Prostate gland (tissue), 2 donors: Measurements from ENCODE around the gene BMERB1. TPM values are rescaled to one million over a fixed set of nuclear protein-coding genes. Genes with fewer than 3 reads are reported as not detected.

ENCODE experiments used
- DNase-seq: peaks from one replicate; pipeline ENCODE4 v3.0.0-alpha.2; 2019; ENCODE audit warnings: low spot score
- H3K27ac ChIP-seq, 2 donors: fragments of 200-600 bp; sonication (generic); 2 replicates each; pipeline ENCODE4 v1.5.1; 2017 to 2019
- H3K27me3 ChIP-seq: fragments of 200-600 bp; sonication (generic); replicated peaks from 2 replicates; pipeline ENCODE4 v1.5.1; 2019; ENCODE audit not compliant: insufficient read depth
- H3K36me3 ChIP-seq, 2 donors: fragments of 200-600 bp; sonication (generic); 1 replicate in 1 of 2; 2 replicates in 1 of 2; pipeline versions ENCODE4 v1.5.1 to v1.8.1; 2017 to 2019
- H3K4me1 ChIP-seq: fragments of 200-600 bp; sonication (generic); replicated peaks from 2 replicates; pipeline ENCODE4 v1.5.1; 2019
- H3K4me3 ChIP-seq, 2 donors: fragments of 200-600 bp; sonication (generic); 2 replicates each; pipeline ENCODE4 v1.5.1; 2017 to 2019
- H3K9me3 ChIP-seq: fragments of 200-600 bp; sonication (generic); 2 replicates; pipeline ENCODE4 v1.5.1; 2017
- POLR2A ChIP-seq: fragments of 450-650 bp; IDR thresholded peaks from one replicate; pipeline ENCODE4 v1.6.1; 2016; ENCODE audit warnings: antibody characterized with exemption, mild to moderate bottlenecking
- POLR2AphosphoS5 ChIP-seq: sonication (generic); formaldehyde crosslinking; IDR thresholded peaks from one replicate; pipeline ENCODE4 v1.6.1; 2017; ENCODE audit warnings: antibody characterized with exemption
- WGBS: methylation state at CpG from one replicate; pipeline ENCODE4 v1.1.5; 2018; 5-methylcytosine and 5-hydroxymethylcytosine counted together
- intact Hi-C: fragments of 100-400 bp; cut with DNase I; formaldehyde crosslinking; loops from one replicate; pipeline ENCODE4 v1.14.2; 2022
- total RNA-seq, 2 donors: library from RNA; depleted of rRNA; stranded (reverse); fragments of >200 nt; gene quantifications; one replicate each; pipeline ENCODE4 v1.1.0, GENCODE V29; 2016
- TF ChIP-seq, protein P1 (sequence below), 4 experiments: fragments of 200-600 bp in 2 of 4; fragments of 450-650 bp in 2 of 4; sonication (generic) in 2 of 4; IDR thresholded peaks; 1 replicate in 3 of 4; 2 replicates in 1 of 4; pipeline ENCODE4 v1.5.1; 2016 to 2019; ENCODE audit warnings: antibody characterized with exemption in 4 of 4, mild to moderate bottlenecking in 2 of 4, moderate library complexity in 2 of 4

Gene BMERB1
- total RNA-seq, 2 donors from 2014 or later = 49.1 to 51.1 TPM

DNA sequence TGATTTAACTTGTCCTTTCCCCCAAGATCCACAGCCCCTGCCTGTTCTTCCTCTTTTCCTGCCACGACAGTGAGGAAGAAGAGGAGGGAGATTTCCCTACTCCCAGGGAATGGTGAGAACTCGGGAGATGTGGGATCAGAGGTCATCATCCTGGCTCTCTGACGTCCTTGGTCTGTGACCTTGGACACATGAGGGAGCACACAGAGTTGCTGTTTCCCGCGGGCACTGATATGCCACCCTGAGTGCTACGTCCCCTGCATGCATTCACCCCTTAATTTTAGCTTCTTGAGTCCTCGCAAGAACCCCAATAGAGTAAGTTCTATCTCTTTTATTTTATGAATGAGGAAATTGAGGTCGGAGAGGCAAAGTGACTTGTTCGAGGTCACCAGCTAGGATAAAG is 85.4 kb downstream of the BMERB1 start:
- no peak overlapping the region for H3K27ac ChIP-seq
- no peaks in the 10 kb centered on the region for H3K4me1 ChIP-seq
- intact Hi-C loops = loop anchor here (5.0 kb wide), 1 partner anchor 33 kb away; no protein-coding TSS in a partner anchor
- no peak for DNase-seq
- no peak overlapping the region for H3K4me3 ChIP-seq
- no peaks in the 10 kb centered on the region for H3K27me3 ChIP-seq
- no peaks in the 10 kb centered on the region for H3K36me3 ChIP-seq
- TF ChIP-seq POLR2AphosphoS5 (no peak), POLR2A (no peak)
- TF ChIP-seq, protein P1, sequence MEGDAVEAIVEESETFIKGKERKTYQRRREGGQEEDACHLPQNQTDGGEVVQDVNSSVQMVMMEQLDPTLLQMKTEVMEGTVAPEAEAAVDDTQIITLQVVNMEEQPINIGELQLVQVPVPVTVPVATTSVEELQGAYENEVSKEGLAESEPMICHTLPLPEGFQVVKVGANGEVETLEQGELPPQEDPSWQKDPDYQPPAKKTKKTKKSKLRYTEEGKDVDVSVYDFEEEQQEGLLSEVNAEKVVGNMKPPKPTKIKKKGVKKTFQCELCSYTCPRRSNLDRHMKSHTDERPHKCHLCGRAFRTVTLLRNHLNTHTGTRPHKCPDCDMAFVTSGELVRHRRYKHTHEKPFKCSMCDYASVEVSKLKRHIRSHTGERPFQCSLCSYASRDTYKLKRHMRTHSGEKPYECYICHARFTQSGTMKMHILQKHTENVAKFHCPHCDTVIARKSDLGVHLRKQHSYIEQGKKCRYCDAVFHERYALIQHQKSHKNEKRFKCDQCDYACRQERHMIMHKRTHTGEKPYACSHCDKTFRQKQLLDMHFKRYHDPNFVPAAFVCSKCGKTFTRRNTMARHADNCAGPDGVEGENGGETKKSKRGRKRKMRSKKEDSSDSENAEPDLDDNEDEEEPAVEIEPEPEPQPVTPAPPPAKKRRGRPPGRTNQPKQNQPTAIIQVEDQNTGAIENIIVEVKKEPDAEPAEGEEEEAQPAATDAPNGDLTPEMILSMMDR (IDR thresholded peaks at IDR 0.05) = no peak
- 85% methylated on average over 9 of the region's 9 CpGs for WGBS
- H3K9me3 ChIP-seq = no peaks in the 10 kb centered on the region

DNA sequence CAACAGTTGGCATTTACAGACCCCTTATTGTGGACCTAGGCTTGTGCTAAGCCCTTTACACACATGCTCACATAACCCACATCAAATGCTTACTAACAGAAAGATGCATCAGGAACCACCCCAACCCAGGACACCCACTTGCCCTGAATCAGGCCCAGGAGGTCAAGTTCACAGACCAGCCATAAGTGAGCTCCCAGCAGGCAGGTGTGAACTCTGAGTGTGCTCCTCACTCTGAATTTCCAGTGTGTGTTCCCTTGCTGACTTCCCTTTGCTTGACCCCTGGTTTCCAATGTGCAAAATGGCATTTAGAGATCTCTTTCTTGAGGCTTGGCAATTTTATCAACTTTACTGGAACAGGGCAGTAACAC is 87.0 kb downstream of the BMERB1 start:
- Histone ChIP-seq H3K9me3 (no peaks in the 10 kb centered on the region), H3K4me3 (no peak overlapping the region), H3K27me3 (no peaks in the 10 kb centered on the region), H3K4me1 (no peaks in the 10 kb centered on the region), H3K36me3 (no peaks in the 10 kb centered on the region), H3K27ac (no peak overlapping the region)
- intact Hi-C loops = no loop called here
- no peak for TF ChIP-seq POLR2A
- DNase-seq = no peak

DNA sequence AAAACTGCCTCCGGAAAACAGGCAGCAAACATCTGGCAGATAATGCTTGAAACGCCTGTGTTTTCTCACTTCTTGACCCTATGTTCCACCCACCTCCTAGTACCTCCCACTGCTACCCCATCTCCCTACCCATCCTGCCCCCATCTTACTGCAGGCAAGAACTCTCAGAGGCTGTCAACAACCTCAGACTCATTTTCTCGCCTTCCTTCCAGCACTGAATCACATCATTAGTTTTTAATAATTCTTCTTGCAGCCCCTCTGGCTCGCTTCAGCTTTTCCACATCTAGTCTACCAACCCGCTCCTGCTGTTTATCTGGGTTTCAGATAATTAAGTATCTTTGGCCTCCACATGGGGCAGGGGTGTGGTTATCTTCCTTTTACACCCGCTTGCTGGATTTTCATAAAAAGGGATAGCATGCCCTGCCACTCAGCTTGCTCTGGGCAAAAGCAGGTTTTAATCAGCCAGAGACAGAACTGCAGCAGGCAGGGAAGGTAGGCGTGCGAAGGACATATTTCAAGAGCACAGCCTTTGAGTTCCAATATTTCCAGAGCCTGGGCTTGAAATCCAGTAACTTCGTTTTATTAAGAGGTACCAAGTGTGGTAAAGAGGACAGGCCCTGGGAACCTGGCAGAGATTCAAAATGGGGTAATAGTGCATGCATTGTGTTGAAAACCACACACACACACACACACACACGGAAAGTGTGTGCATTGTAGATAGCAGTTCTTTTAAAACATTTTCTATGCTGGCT is 87.5 kb downstream of the BMERB1 start:
- 66% methylated on average over 10 of the region's 10 CpGs for WGBS
- intact Hi-C loops = no loop called here
- no peak for DNase-seq
- no peaks in the 10 kb centered on the region for H3K36me3 ChIP-seq
- no peaks in the 10 kb centered on the region for H3K4me1 ChIP-seq
- no peak overlapping the region for H3K4me3 ChIP-seq
- TF ChIP-seq, protein P1 (IDR thresholded peaks at IDR 0.05) = no peak
- TF ChIP-seq POLR2AphosphoS5 (no peak), POLR2A (no peak)
- H3K27me3 ChIP-seq = no peaks in the 10 kb centered on the region
- no peaks in the 10 kb centered on the region for H3K9me3 ChIP-seq
- no peak overlapping the region for H3K27ac ChIP-seq

DNA sequence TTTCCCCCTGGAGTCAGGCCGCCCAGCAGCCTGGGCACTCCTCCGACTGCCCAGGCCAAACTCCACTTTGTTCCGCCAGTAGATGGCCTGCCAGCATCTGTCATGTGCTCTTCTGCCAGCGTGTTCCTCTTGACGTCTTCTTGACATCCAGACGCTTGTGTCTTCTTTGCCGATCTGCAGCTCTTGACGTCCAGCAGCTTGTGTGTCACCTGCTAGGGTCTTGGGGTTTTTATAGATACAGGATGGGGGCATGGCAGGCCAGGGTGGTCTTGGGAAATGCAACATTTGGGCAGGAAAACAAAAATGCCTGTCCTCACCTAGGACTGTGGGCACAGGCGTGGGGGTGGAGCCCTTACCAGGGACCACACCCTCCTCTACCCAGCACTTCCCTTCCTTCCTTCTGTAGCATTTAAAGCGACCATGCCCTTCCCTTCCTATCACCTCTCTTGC is 88.7 kb downstream of the BMERB1 start:
- Histone ChIP-seq H3K36me3 (no peaks in the 10 kb centered on the region), H3K9me3 (no peaks in the 10 kb centered on the region), H3K4me3 (no peak overlapping the region), H3K4me1 (no peaks in the 10 kb centered on the region), H3K27ac (no peak overlapping the region), H3K27me3 (no peaks in the 10 kb centered on the region)
- intact Hi-C loops = no loop called here
- no peak for DNase-seq
- WGBS = 78% methylated on average over 10 of the region's 10 CpGs
- TF ChIP-seq POLR2A (no peak), POLR2AphosphoS5 (no peak)
- TF ChIP-seq, protein P1 (IDR thresholded peaks at IDR 0.05) = no peak

DNA sequence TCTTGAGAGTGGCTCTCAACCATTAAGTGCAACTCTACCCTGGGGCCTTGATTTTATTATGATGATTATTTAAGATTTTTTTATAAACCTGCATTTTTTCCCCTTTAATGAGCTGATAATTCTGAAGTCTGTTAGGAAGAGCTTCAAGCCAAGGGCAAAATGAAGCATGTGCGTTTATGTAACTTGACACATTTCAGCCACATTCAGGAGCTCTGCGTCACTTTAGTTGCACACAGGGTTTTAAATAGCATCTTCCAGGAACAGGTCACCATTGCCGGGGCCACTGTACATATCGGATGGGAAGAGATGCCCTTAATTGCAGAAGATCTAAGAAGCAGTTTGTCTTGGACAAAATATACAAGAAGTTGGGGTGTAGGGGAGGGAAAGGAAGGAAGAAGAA is 89.6 kb downstream of the BMERB1 start:
- Histone ChIP-seq H3K36me3 (no peaks in the 10 kb centered on the region), H3K27ac (no peak overlapping the region), H3K4me3 (no peak overlapping the region), H3K9me3 (no peaks in the 10 kb centered on the region), H3K4me1 (no peaks in the 10 kb centered on the region), H3K27me3 (no peaks in the 10 kb centered on the region)
- 80% methylated on average over 4 of the region's 4 CpGs for WGBS
- TF ChIP-seq, protein P1 (IDR thresholded peaks at IDR 0.05) = no peak
- TF ChIP-seq POLR2AphosphoS5 (no peak), POLR2A (no peak)
- intact Hi-C loops = no loop called here
- DNase-seq = no peak
